Muscle of back (tissue), 11 donors: Measurements from ENCODE around the gene NNT. TPM values are rescaled to one million over a fixed set of nuclear protein-coding genes. Genes with fewer than 3 reads are reported as not detected.

Experiments used
- DNase-seq, 3 donors: peaks; one replicate each; pipeline versions ENCODE4 v3.0.0 to v3.0.0-alpha.2; 2013
- polyA plus RNA-seq, 10 donors: library from polyadenylated mRNA; unstranded; fragments of 120-200 nt; gene quantifications; one replicate each; pipeline ENCODE4 v1.2.1, GENCODE V29; 2013; ENCODE audit not compliant: insufficient read length in 10 of 10

NNT gene
- polyA plus RNA-seq, 10 donors, result 68.7 to 128 (median 93.9) TPM

GRCh38 chr5:43622074-43622473, 19.1 kb downstream of the NNT start:
- no peak for DNase-seq

- no peak for DNase-seq
These were observed 20.2 kb downstream of the NNT start for GRCh38 chr5:43623048-43623680.

DNA sequence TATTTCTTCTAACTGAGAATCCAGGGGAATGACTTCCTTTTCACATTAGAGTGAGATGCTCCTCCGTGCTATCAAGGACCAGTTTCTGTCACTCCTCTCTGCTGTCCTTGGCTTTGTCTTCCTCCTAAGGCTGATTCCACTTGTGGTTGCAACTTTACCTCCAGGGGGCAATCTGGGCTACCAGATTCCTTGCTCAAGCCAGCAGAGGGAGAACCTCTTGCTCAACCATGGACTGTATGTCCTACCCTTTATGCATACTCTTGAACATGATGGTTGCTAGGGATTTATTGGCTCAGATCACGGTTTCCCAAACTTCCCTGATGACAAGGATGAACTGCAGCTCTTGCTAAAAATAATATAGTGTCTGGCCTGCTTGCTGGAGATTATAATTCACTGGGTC, 24.0 kb downstream of the NNT start:
- DNase-seq, result peak in 2 of 3 donors; percentile 15

GRCh38 chr5:43631182-43631910, 28.4 kb downstream of the NNT start:
- DNase-seq, result peak; percentile 71 to 86 (median 77)

DNA sequence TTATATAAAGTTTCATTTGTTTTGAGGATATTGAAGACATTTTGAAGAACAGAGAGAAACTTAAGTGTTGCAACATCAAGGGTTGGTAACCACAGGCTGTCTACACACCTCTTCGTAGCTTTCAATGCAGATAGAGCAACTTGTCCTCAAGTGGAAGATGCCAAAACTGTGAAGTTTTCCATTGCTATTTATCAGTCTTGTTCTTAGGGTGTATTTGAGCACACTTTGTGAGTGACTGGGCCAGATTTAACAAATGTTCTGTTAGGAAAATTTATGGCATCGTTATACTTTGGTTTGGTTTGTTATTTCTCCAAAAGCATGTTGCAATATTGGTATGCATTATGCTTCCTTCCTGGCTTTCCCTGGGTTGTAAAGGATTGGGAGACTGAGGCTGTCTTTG, 31.6 kb downstream of the NNT start:
- DNase-seq, result no peak

- DNase-seq, result no peak
These were observed 32.4 kb downstream of the NNT start for GRCh38 chr5:43635374-43635773.

DNA sequence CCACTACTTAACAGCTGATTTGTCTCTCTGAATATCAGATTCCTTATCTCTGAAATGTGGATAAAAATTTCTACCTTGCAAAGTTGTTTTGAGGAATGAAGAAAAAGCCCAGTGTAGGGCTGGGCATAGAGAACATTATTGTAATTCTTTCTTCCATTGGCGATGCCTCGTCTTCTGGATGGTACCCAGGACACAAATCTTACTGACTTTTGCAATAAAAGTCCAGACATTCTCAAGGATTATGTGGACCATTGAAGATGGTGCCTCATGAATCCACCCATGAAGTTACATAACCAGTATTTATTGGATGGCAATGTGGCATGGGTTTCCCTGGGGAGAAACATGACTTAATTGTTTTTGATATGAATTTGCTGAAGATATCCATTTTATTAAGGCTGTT, 33.1 kb downstream of the NNT start:
- no peak for DNase-seq

DNA sequence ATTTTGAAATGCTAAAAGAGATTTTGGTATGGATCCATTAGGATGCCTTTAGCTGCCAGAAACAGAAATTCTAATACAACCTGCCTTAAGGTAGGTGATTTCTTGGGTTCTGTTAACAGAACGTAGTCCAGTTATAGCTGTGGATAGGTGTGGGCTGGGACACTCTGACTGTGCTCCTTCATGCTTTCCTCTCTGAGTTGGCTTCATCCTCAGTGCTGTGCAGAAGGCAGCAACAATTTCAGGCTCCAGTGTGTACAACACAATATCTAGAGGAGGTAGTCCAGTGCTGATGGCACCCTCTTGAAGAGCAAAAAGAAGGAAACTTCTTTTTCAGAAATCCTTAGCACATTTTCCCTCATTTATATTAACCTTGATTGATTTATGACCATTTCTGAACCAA, 34.4 kb downstream of the NNT start:
- no peak for DNase-seq

DNA sequence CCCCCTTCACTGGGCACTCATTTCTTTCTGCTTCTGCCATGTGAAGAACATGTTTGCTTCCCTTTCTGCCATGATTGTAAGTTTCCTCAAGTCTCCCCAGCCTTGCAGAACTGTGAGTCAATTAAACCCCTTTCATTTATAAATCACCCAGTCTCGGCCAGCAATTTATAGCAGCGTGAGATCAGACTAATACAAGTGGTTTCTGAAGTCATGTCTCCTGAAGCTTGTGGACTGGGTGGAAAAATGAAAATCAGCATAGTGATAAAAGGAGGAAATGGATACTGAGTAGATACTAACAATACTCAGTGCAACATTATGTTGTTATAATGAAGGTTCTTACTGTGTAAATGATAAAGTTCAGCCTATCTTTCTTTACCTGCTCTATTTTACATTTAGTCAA, 35.1 kb downstream of the NNT start:
- DNase-seq, result no peak

DNA sequence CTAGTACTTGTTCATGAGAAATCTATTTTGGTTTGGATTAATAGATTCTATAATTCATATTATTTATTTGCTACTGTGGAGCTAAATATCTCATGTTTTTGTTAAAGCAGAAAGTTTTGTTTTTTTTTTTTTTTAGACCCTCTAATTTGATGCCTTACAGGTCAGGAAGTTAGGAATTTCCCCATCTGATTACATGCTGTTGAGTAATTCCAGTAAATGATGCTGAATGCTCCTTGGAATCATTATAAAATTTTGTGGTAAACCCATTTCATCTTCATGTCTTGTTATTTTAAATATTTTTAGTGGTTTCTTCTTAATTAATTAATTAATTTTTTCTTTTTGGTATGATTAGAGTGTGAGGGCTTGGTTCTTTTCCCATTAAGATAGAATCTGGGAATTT, 35.6 kb downstream of the NNT start:
- no peak for DNase-seq

DNA sequence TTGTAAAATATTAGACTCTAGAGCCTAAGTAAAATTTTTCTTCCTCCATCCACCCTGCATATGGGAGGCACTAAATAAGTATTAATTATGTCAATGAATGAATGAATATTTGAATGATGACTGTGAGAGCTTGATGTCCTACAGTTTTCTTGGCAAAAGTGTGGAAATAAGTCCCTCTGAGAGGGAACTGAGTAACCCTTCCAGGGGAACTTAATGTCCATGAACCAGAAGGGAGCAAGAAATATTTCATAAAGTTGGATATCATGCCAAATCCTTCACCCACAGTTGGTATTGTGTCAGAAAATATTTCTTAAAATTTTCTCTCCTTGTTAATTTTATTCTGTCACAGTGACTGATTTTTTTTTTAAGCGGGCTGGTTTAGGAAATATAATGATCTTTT, 36.6 kb downstream of the NNT start:
- DNase-seq, result no peak

DNA sequence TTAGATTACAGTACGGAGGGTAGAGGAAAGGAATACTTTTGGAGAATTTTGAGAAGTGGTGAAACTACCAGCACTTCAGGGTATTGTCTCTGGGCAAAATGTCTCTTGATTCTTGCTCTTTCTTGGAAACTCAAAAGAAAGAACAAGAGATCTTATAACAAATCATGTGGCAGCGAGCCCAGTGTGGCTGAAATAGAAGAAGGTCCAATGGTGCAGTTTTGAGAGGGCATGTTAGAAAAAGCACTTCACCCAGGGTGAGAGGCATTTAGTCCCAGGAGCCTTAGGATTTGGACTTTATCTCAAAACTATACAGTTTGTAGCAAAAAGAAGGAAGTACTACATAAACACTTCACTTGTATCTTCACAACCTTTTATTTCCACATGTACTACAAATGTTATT, 39.4 kb downstream of the NNT start:
- no peak for DNase-seq

DNA sequence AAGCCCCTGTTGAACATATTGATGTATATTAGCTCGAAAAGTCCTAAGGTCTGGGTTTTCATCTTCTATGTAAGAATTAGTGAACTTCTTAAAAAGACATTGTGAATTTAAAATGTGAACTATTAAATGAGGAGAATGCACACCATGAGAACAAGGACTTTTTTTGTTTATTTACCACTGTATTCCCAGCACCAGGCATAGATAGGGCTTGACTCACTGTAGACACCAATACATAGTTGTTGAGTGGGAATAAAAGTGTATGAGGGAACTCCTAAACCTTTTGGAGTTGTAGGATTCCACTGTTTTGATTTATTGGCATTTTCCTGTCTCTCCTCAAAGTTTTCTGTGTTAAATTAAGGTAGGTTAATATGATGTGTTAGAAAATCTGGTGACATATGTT, 40.3 kb downstream of the NNT start:
- no peak for DNase-seq

- no peak for DNase-seq
These were observed 40.8 kb downstream of the NNT start for GRCh38 chr5:43643750-43644149.

- DNase-seq, result peak; percentile 12 to 57 (median 22)
These were observed 44.0 kb downstream of the NNT start for GRCh38 chr5:43646992-43647391.

GRCh38 chr5:43647789-43648188, 44.8 kb downstream of the NNT start:
- DNase-seq, result no peak

DNA sequence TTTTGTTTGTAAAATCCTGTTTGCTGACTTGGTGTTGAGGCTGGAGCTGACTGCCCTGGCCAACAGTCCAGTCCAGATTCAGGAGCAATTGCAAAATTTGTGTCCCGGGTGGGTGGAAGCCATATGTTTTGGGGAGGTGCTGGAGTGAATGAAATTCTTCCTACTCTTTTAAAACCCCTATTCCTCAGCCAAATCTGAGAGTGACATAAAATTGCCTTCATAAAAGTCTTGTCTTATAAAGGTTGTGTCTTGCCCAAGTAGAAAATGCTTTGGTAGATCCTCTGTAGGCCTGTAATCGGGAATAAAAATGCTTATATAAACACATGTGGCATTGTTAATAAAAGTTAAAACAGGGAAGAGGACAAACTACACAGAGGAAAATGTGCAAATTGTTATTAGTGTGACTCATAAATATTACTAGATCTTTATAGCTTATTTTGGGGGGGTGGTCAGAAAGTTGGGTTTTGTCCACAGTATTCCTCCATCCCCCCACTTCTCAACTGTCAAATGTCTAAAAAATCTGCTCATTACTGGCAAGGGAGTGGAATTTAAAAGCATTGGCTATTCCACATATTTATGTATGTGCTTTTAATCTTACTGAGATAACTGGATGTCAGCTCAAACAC, 45.6 kb downstream of the NNT start:
- DNase-seq, result peak in 2 of 3 donors; percentile 19 to 65

- DNase-seq, result no peak
These were observed 46.3 kb downstream of the NNT start for GRCh38 chr5:43649256-43649655.

DNA sequence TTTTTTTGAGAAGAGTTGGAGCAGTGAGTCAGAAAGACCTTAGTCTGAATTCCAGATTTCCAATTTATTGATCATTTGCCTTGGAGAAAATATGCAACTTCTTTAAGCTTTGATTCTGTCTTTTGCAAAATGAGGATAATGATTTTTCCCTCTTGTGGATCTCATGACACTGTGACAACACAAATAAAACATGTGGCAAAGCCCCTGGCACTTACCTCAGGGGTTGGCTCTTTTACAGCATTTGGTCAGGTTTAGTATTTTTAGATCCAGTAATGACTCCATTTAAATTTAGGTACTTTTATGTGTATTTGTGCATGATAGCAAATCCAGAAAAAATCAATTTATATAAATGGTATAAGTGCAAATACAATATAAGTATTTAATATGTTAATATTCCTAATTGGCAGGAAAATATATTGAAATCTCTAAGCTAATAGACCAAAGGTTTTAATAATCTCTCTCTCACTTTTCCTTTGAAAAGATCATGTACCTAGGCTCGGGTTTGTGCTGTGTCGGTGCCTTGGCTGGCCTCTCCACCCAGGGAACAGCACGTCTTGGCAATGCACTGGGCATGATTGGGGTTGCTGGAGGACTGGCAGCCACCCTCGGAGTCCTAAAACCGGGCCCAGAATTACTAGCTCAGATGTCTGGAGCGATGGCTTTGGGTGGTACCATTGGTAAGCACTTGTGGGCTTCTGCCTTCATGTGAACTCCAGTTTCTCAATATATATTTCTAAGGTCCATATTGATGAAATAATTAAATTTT, 49.7 kb downstream of the NNT start:
- DNase-seq, result no peak

DNA sequence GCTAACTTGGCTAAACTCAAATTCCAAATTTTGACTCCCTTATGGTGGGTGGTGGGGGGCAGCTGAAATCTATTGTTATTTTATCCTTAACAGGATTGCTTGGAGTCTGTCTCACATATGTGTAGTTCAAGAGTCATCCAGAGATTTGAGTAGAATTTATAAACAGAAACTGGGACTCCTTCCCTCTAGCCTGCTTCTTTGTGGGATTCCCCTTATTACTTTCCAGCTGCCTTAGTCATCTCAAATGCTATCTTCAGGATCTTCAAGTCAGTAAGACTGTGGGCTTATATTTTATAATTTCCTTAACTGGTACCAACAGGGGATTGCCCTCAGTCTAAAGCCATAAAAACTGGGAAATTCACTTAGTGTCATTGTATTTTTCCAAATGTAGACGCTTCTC, 55.5 kb downstream of the NNT start:
- no peak for DNase-seq

DNA sequence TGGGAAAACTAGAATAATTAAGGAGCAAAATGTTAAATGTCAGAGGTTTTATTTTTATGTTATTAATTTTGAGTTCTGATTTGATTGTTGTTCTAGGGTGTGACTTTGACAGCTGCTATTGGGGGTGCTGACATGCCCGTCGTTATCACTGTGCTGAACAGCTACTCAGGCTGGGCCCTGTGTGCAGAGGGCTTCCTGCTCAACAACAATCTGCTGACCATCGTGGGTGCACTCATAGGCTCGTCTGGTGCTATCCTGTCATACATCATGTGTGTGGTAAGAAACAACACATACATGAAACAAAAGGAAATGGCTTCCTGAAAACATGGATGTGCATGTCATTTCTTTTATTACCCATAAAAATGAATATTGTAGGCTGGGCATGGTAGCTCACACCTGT, 56.1 kb downstream of the NNT start:
- no peak for DNase-seq

- peak in 2 of 3 donors; percentile 23 to 25 for DNase-seq
These were observed 58.1 kb downstream of the NNT start for GRCh38 chr5:43661102-43661501.

DNA sequence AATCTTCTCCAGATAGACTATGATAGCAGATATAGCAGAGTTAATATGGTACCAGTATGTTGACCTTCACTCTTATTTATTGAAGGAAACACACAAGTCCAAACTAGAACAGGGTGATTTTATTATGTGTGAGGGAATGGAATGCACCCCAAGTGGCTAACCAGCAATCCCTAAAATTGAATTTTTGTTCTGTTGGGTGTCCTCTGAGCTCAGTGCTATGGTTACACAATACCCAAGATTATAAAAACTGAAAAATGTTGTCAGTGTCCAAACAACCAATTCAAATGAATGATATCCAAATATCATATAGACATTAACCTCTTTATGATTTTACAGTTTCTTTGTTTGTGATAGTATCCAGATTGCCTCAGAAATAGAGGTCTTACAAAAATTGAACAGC, 60.9 kb downstream of the NNT start:
- no peak for DNase-seq
